Astrocyte of the spinal cord (primary cell): Measurements from ENCODE around the gene LTB4R.
"Not testable (repeated sequence)": the region's sequence is repeated elsewhere in the genome, so short reads cannot be mapped to it uniquely, and the experiment has no call there.

Source experiments
- DNase-seq: peaks from one replicate; pipeline ENCODE4 v3.0.0; 2011; ENCODE audit warnings: low read depth, low spot score
- H3K4me3 ChIP-seq: 2 replicates; pipeline ENCODE4 v1.5.1; 2011; ENCODE audit warnings: low read depth, mild to moderate bottlenecking, low read length, moderate library complexity
- CTCF ChIP-seq: IDR thresholded peaks from 2 replicates; pipeline ENCODE4 v1.5.1; 2012; ENCODE audit warnings: low read depth, mild to moderate bottlenecking, low read length, inconsistent platforms
- in situ Hi-C: cut with HindIII; loops from 2 replicates; pipeline ENCODE4 v1.10.0; 2017; ENCODE audit warnings: low sequenced_read_pairs

LTB4R gene

DNA sequence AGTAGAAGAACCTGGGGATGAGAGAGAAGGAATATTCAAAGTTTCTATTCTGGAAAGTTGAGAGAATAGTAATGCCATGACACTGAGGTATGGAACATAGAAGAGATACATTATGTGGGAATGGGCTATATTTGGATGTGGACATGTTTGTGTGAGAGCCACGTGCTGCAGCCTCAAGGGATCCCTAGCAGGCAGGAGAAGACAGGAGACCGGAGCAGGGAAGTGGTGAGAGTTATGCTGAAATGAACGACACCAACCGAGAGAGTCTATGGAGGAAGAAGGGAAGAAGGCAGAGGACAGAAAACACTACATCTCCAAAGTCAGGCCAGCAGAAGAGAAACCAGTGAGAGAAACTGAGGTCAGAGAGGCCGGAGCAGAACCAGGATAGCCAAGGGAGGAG, 38.4 kb downstream of the LTB4R start:
- H3K4me3 ChIP-seq, result no peak overlapping the region
- no peak for DNase-seq
- TF ChIP-seq CTCF, result no peak
- in situ Hi-C loops, result no loop called here

DNA sequence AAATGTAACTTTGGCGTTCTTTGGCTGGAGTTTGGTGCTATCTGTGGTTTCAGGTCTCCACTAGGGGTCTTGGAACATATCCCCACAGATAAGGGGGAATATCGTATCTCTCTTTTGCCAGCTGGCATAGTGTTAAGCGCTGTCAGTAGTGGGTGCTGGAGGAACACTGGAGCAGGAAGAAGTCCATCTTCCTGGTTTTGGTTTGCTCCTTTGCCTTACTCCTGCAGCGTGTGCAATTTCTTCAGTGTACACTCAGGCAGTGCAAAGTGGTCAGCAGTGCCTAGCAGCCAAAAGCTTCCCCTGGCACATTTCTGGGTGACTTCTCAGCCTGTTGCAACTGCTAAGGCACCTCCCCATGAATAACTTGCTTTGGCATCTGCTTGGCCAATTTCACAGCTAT, 40.2 kb downstream of the LTB4R start:
- in situ Hi-C loops, result no loop called here
- TF ChIP-seq CTCF, result peak; percentile 11
- no peak for DNase-seq
- H3K4me3 ChIP-seq, result no peak overlapping the region

GRCh38 chr14:24353559-24354481, 42.5 kb downstream of the LTB4R start:
- in situ Hi-C loops, result no loop called here
- no peak for DNase-seq
- no peak overlapping the region for H3K4me3 ChIP-seq
- TF ChIP-seq CTCF, result no peak

DNA sequence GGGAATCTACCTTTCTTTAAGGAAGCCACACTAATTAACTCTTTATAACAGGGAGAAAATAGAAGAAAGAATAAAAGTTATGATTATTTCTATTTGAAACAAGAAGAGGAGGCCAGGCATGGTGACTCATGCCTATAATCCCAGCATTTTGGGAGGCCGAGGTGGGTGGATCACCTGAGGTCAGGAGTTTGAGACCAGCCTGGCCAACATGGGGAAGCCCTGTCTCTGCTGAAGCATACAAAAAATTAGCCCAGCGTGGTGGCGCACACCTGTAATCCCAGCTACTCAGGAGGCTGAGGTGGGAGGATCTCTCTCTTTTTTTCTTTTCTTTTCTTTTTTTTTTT, 43.2 kb downstream of the LTB4R start:
- DNase-seq, in situ Hi-C loops: not testable (repeated sequence)

DNA sequence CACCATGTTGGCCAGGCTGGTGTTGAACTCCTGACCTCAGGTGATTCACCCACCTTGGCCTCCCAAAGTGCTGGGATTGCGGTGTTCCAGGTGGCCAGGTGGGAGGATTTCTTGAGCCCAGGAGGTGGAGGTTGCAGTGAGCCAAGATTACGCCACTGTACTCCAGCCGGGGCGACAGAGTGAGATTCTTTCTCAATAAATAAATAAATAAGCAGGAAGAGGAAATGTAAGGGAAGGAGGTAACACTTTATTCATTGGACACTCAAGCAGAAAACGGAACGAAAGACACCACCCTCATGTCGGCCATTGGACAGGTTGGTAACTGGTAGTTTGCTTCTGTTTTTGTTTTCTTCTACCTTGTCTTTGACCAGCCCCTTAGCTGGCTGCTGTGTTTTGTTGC, 43.7 kb downstream of the LTB4R start:
- in situ Hi-C loops, result no loop called here
- DNase-seq, result no peak
- no peak overlapping the region for H3K4me3 ChIP-seq
- no peak for TF ChIP-seq CTCF

More for the DNA sequence above, 43.2 kb downstream of the LTB4R start:
- not testable (repeated sequence) for H3K4me3 ChIP-seq

DNA sequence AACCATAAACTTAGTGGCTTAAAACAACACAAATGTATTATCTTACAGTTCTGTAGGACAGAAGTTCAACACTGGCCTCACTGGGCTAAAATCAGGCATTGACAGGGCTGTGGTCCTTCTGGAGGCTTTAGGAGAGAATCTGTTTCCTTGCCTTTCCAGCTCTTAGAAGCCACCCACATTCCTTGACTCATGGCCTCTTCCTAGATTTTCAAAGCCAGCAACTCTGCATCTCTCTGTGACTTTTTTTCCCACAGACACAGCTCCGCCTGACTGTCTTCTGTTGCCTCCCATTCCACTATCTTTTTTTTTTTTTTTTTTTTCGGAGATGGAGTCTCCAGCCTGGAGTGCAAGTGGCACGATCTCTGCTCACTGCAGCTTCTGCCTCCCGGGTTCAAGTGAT, 44.9 kb downstream of the LTB4R start:
- DNase-seq, result no peak
- no peak overlapping the region for H3K4me3 ChIP-seq
- no peak for TF ChIP-seq CTCF
- in situ Hi-C loops, result no loop called here

- no peak for DNase-seq
- no peak overlapping the region for H3K4me3 ChIP-seq
- in situ Hi-C loops, result no loop called here
- TF ChIP-seq CTCF, result no peak
Observed at GRCh38 chr14:24360281-24360680, 49.0 kb downstream of the LTB4R start.
